Esophagus muscularis mucosa (tissue), 4 donors: ENCODE measurements around the gene FMN1. TPM values are rescaled to one million over a fixed set of nuclear protein-coding genes. Genes with fewer than 3 reads are reported as not detected.
A peak's percentile ranks its signal among the peaks of the same experiment; 100 is the strongest.

Source experiments
- DNase-seq: peaks from one replicate; pipeline ENCODE4 v3.0.0-alpha.2; 2017; ENCODE audit errors: extremely low spot score
- H3K27ac ChIP-seq, 4 donors: fragments of 200-600 bp; sonication (generic); replicated peaks in 1 of 4; 1 replicate in 3 of 4; 2 replicates in 1 of 4; pipeline ENCODE4 v1.5.1; 2016 to 2019; ENCODE audit warnings: mild to moderate bottlenecking in 1 of 4
- H3K27me3 ChIP-seq, 4 donors: fragments of 200-600 bp; sonication (generic); one replicate each; pipeline versions ENCODE4 v1.5.1 to v1.6.0; 2016 to 2019
- H3K36me3 ChIP-seq, 4 donors: fragments of 200-600 bp; sonication (generic); one replicate each; pipeline ENCODE4 v1.5.1; 2016 to 2019
- H3K4me1 ChIP-seq, 4 donors: fragments of 200-600 bp; sonication (generic); one replicate each; pipeline ENCODE4 v1.5.1; 2016 to 2019
- H3K4me3 ChIP-seq, 4 donors: fragments of 200-600 bp; sonication (generic); 1 replicate in 2 of 4; 2 replicates in 2 of 4; pipeline ENCODE4 v1.5.1; 2016 to 2019; ENCODE audit warnings: mild to moderate bottlenecking in 4 of 4, moderate library complexity in 1 of 4
- H3K9me3 ChIP-seq, 4 donors: fragments of 200-600 bp; sonication (generic); 1 replicate in 3 of 4; 2 replicates in 1 of 4; pipeline ENCODE4 v1.5.1; 2016 to 2019
- CTCF ChIP-seq, 3 experiments: fragments of 200-600 bp in 2 of 3; fragments of 450-650 bp in 1 of 3; sonication (generic) in 2 of 3; IDR thresholded peaks; one replicate each; pipeline ENCODE4 v1.5.1; 2017 to 2019; ENCODE audit warnings: antibody characterized with exemption in 3 of 3, mild to moderate bottlenecking in 2 of 3, moderate library complexity in 1 of 3
- EP300 ChIP-seq: sonication (generic); formaldehyde crosslinking; IDR thresholded peaks from one replicate; pipeline ENCODE4 v1.6.1; 2017; ENCODE audit warnings: antibody characterized with exemption
- POLR2A ChIP-seq: fragments of 450-650 bp; IDR thresholded peaks from one replicate; pipeline ENCODE4 v1.6.1; 2017; ENCODE audit warnings: antibody characterized with exemption, moderate library complexity, mild to moderate bottlenecking, low read depth
- POLR2AphosphoS5 ChIP-seq, 2 donors: sonication (generic); formaldehyde crosslinking; IDR thresholded peaks; one replicate each; pipeline ENCODE4 v1.6.1; 2017; ENCODE audit warnings: antibody characterized with exemption in 2 of 2
- WGBS: methylation state at CpG from one replicate; pipeline ENCODE4 v1.1.5; 2018; 5-methylcytosine and 5-hydroxymethylcytosine counted together
- intact Hi-C: fragments of 100-400 bp; cut with DNase I; formaldehyde crosslinking; loops from one replicate; pipeline ENCODE4 v1.15.1; 2023
- total RNA-seq, 4 donors: library from RNA; depleted of rRNA; stranded (reverse); fragments of >200 nt; gene quantifications; one replicate each; pipeline versions ENCODE4 v1.1.0 to v1.2.1, GENCODE V29; 2016

The FMN1 gene
- total RNA-seq, 4 donors from 2014 or later = 4.8 to 12.5 (median 8.6) TPM

- Histone ChIP-seq H3K4me3 (no peak overlapping the region), H3K36me3 (no peaks in the 10 kb centered on the region), H3K4me1 (peaks cover 0 to 32% (median 32%) of the 10 kb centered on the region in 4 donors), H3K27me3 (no peaks in the 10 kb centered on the region), H3K9me3 (no peaks in the 10 kb centered on the region), H3K27ac (no peak overlapping the region)
- TF ChIP-seq POLR2A (no peak), CTCF (IDR thresholded peaks at IDR 0.05) (no peak), POLR2AphosphoS5 (IDR thresholded peaks at IDR 0.05) (no peak), EP300 (no peak)
- no peak for DNase-seq
- intact Hi-C loops = no loop called here
- WGBS = 83% methylated on average over 3 of the region's 3 CpGs
These were observed 335.3 kb downstream of the FMN1 start for GRCh38 chr15:32859251-32859650.

- TF ChIP-seq EP300 (no peak), POLR2A (no peak), CTCF (IDR thresholded peaks at IDR 0.05) (no peak), POLR2AphosphoS5 (IDR thresholded peaks at IDR 0.05) (no peak)
- H3K4me3 ChIP-seq = no peak overlapping the region
- no peaks in the 10 kb centered on the region for H3K36me3 ChIP-seq
- H3K4me1 ChIP-seq = peaks cover 0 to 31% (median 24%) of the 10 kb centered on the region in 4 donors
- no peak overlapping the region for H3K27ac ChIP-seq
- intact Hi-C loops = no loop called here
- no peaks in the 10 kb centered on the region for H3K27me3 ChIP-seq
- H3K9me3 ChIP-seq = no peaks in the 10 kb centered on the region
- DNase-seq = no peak
- WGBS = 86% methylated on average over 2 of the region's 2 CpGs
These were observed 336.8 kb downstream of the FMN1 start for GRCh38 chr15:32857732-32858131.

- WGBS = 97% methylated on average over 4 of the region's 4 CpGs
- Histone ChIP-seq H3K27me3 (no peaks in the 10 kb centered on the region), H3K4me3 (no peak overlapping the region), H3K4me1 (peaks cover 0 to 31% (median 18%) of the 10 kb centered on the region in 4 donors), H3K9me3 (no peaks in the 10 kb centered on the region), H3K36me3 (no peaks in the 10 kb centered on the region), H3K27ac (no peak overlapping the region)
- no peak for TF ChIP-seq CTCF (IDR thresholded peaks at IDR 0.05)
- no peak for TF ChIP-seq POLR2A
- TF ChIP-seq EP300 = no peak
- no peak for TF ChIP-seq POLR2AphosphoS5 (IDR thresholded peaks at IDR 0.05)
- no peak for DNase-seq
- intact Hi-C loops = no loop called here
These were observed 337.8 kb downstream of the FMN1 start for GRCh38 chr15:32856753-32857152.

- Histone ChIP-seq H3K27me3 (no peaks in the 10 kb centered on the region), H3K4me1 (peaks cover 0 to 27% (median 15%) of the 10 kb centered on the region in 4 donors), H3K9me3 (no peaks in the 10 kb centered on the region), H3K4me3 (no peak overlapping the region), H3K36me3 (no peaks in the 10 kb centered on the region), H3K27ac (peak overlapping the region in 3 of 4 donors; percentile 26 to 41 (median 29))
- TF ChIP-seq POLR2AphosphoS5 (IDR thresholded peaks at IDR 0.05) = peak; percentile 47 to 76
- no peak for TF ChIP-seq EP300
- intact Hi-C loops = no loop called here
- DNase-seq = no peak
These were observed 338.6 kb downstream of the FMN1 start for GRCh38 chr15:32855942-32856341.

GRCh38 chr15:32853592-32853991, 340.9 kb downstream of the FMN1 start:
- TF ChIP-seq POLR2A = no peak
- TF ChIP-seq EP300 = no peak
- TF ChIP-seq CTCF (IDR thresholded peaks at IDR 0.05) = no peak
- TF ChIP-seq POLR2AphosphoS5 (IDR thresholded peaks at IDR 0.05) = no peak
- no peak overlapping the region for H3K4me3 ChIP-seq
- H3K27ac ChIP-seq = no peak overlapping the region
- peaks cover 0 to 27% (median 15%) of the 10 kb centered on the region in 4 donors for H3K4me1 ChIP-seq
- H3K36me3 ChIP-seq = no peaks in the 10 kb centered on the region
- no peaks in the 10 kb centered on the region for H3K27me3 ChIP-seq
- no peaks in the 10 kb centered on the region for H3K9me3 ChIP-seq
- no peak for DNase-seq
- intact Hi-C loops = no loop called here
- WGBS = 97% methylated on average over 3 of the region's 3 CpGs
